H54 (cell line): Measurements from ENCODE around the gene SH2D1A.
"Not testable (repeated sequence)": the region's sequence is repeated elsewhere in the genome, so short reads cannot be mapped to it uniquely, and the experiment has no call there.

ENCODE experiments used
- DNase-seq: peaks from one replicate; pipeline ENCODE4 v3.0.0; 2011; ENCODE audit warnings: low spot score, mixed read lengths; ENCODE audit not compliant: insufficient read length
- FAIRE-seq: peaks from 3 replicates; lab custom pipeline; 2011; peaks lifted over from hg19 to GRCh38; lab: Jason Lieb, UNC
- POLR2A ChIP-seq: IDR thresholded peaks from 2 replicates; pipeline ENCODE4 v1.6.1; 2011; ENCODE audit warnings: low read depth, mild to moderate bottlenecking, low read length

The SH2D1A gene

GRCh38 chrX:124378643-124379042 is 32.3 kb downstream of the SH2D1A start:
- TF ChIP-seq POLR2A = no peak
- no peak for FAIRE-seq
- no peak for DNase-seq

DNA sequence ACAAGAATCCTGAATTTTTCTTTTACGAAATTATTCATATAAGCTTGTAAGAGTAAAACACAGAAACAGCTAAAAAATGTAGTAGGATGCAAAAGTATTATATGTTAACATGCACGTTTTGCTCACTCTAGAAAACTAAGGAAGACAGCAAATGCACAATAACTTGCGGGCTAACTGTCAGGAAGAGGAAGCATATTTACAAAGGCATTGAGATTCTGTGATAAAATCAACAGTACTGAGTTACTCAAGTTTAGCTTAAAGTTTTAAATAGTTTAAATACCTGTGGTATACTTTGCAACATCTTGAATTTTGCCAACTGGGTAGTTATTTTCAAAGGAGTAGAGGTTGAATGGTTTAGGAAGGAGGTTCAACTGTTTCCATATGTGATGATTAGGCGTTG is 37.0 kb downstream of the SH2D1A start:
- no peak for FAIRE-seq

DNA sequence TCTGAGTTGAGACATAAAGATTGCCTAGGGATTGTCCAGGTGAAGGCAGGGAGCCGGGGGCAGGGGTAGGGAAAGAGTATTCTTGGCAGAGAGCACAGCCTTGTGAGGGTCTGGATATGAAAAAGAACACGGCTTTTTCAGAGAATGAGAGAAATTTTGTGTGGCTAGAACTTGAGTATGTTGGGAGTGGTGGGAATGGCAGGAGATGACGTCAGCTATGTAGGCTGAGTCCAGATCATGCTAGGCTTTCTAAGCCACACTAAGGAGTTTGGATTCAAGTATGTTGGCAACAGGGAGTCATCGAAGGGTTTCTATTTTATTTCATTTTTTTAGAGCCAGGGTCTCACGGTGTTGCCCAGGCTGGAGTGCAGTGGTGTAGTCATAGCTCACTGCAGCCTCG is 40.0 kb downstream of the SH2D1A start:
- DNase-seq = no peak
- FAIRE-seq = no peak
- TF ChIP-seq POLR2A = no peak

More for the DNA sequence above, 37.0 kb downstream of the SH2D1A start:
- no peak for TF ChIP-seq POLR2A
- no peak for DNase-seq

DNA sequence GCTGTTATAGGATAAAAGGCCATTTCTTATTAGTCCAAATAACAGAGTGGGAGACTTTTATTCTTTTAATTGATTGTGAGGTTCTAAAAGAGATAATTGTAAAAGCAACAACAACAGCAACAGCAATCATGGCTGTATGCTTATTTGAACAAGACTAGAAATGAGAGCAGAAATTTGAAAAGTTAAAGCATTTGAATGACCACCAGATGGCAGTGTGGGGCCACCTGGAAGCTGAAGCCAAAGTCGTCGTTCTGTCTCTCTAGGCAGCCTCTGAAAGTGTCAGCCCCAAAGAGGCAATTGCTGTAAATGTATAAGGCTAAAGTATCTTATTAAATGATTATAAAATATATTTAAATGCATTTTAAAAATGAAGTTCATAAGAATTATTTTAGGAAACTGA is 42.2 kb downstream of the SH2D1A start:
- peak; percentile 9 for DNase-seq
- no peak for TF ChIP-seq POLR2A
- FAIRE-seq = no peak

DNA sequence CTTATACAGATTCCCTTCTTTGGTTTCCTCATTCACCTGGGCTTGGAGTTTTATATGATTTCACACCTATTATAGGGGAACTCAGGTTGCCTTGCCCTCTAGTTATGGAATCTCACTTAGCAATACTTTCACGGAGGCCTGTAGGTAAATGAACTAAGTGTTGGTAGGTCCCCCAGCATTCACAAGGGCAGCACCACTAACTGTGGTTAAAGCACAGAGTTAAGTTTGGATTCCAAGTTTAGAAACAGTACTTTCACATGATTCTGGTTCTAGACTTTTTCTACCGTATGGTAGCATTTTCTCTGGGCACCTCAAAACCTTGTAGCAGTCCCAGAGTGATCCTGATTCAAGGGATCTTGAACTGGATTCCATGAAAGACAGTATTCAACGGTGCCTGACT is 46.4 kb downstream of the SH2D1A start:
- no peak for TF ChIP-seq POLR2A
- FAIRE-seq = no peak
- DNase-seq = no peak

DNA sequence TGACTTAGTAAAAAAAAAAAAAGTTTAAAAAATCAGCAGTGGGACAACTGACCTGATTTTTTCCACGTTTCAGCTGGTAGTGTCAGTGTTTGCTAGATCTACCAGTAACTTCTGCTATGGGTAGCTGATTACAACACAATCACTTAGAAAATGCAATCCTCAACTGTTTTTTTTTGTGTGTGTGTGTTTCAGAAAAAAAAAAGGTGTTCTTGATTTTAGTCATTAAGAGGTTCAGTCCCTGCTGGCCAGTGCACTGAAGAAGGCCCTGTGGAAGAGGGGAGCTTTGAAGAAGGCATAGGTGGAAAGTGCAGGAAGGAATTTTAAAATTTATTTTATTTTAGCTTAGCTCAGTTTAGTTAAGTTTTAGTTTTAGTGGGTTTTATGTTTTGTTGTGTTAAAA is 46.9 kb downstream of the SH2D1A start:
- FAIRE-seq (no peak), DNase-seq (no peak)
- TF ChIP-seq POLR2A = no peak

DNA sequence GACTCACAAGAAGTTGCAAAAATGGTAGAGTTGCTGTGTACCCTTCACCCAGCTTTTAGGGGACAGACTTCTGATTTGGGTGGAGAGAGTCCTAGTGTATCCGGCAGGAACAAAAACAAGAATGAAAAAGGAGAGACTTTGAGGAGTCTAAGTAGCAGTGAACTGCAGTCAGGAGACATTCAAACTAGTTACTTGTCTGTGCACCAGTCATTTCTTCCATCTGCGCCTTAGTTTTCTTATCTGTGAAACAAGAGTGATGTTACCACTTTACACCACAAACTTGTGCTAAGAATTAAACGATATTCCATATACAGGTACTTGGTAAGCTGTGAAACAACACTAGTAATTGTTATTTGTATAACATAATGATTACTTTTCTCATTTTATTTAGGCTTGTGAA is 47.3 kb downstream of the SH2D1A start:
- TF ChIP-seq POLR2A = no peak
- FAIRE-seq = no peak

GRCh38 chrX:124395145-124395880 is 49.0 kb downstream of the SH2D1A start:
- no peak for TF ChIP-seq POLR2A
- DNase-seq (no peak), FAIRE-seq (no peak)

More for the DNA sequence above, 47.3 kb downstream of the SH2D1A start:
- DNase-seq = no peak

GRCh38 chrX:124401696-124402095 is 55.3 kb downstream of the SH2D1A start:
- FAIRE-seq = no peak
- TF ChIP-seq POLR2A = no peak
- no peak for DNase-seq

- TF ChIP-seq POLR2A = no peak
- DNase-seq (no peak), FAIRE-seq (no peak)
Observed at GRCh38 chrX:124405868-124406267, 59.5 kb downstream of the SH2D1A start.

GRCh38 chrX:124406294-124407014 is 60.1 kb downstream of the SH2D1A start:
- peak; percentile 39 for DNase-seq
- TF ChIP-seq POLR2A = no peak

GRCh38 chrX:124407226-124407625 is 60.9 kb downstream of the SH2D1A start:
- no peak for TF ChIP-seq POLR2A
- no peak for FAIRE-seq
- no peak for DNase-seq

More at GRCh38 chrX:124406294-124407014, 60.1 kb downstream of the SH2D1A start:
- peak; percentile 88 for FAIRE-seq

GRCh38 chrX:124408380-124408779 is 62.0 kb downstream of the SH2D1A start:
- not testable (repeated sequence) for FAIRE-seq, DNase-seq

- DNase-seq (no peak), FAIRE-seq (no peak)
- no peak for TF ChIP-seq POLR2A
Observed at GRCh38 chrX:124413244-124413643, 66.9 kb downstream of the SH2D1A start.

GRCh38 chrX:124414281-124414680 is 67.9 kb downstream of the SH2D1A start:
- no peak for FAIRE-seq
- no peak for TF ChIP-seq POLR2A
- DNase-seq = no peak
